ENCODE data around the gene TXNRD2. TPM values are rescaled to one million over a fixed set of nuclear protein-coding genes. Genes with fewer than 3 reads are reported as not detected.

Gene TXNRD2
- total and polyA plus RNA-seq, 7 donors: 13.7 to 35.1 (median 21.1) TPM

GRCh38 chr22:19916941-19917340 is 24.7 kb downstream of the TXNRD2 start:
- H3K36me3 ChIP-seq (ENCODE audit: insufficient read depth in 1 of 2, low read depth in 1 of 2): peaks cover 0 to 69% of the 10 kb centered on the region in 2 donors
- intact Hi-C loops (cut with DNase I): no loop called here
- 87 to 91% (median 90%) methylated on average over 7 of the region's 7 CpGs for WGBS, 3 donors
- H3K4me1 ChIP-seq: no peaks in the 10 kb centered on the region
- H3K9me3 ChIP-seq: no peaks in the 10 kb centered on the region
- no peak overlapping the region for H3K4me3 ChIP-seq
- H3K27me3 ChIP-seq (ENCODE audit: insufficient read depth in 3 of 3, low read length in 2 of 3): no peaks in the 10 kb centered on the region
- no peak for ATAC-seq
- TF ChIP-seq CTCF (IDR thresholded peaks at IDR 0.05): no peak
- H3K27ac ChIP-seq: no peak overlapping the region
- no peak for DNase-seq

GRCh38 chr22:19916006-19916405 is 25.6 kb downstream of the TXNRD2 start:
- no peaks in the 10 kb centered on the region for H3K27me3 ChIP-seq (ENCODE audit: insufficient read depth in 3 of 3, low read length in 2 of 3)
- peak in 1 of 2 donors; percentile 62 for DNase-seq
- TF ChIP-seq CTCF (IDR thresholded peaks at IDR 0.05): no peak
- H3K36me3 ChIP-seq (ENCODE audit: insufficient read depth in 1 of 2, low read depth in 1 of 2): peaks cover 0 to 75% of the 10 kb centered on the region in 2 donors
- H3K4me3 ChIP-seq: no peak overlapping the region
- 77 to 91% (median 80%) methylated on average over 8 to 9 of the region's 9 CpGs for WGBS, 3 donors
- peak; percentile 54 to 84 (median 80) for ATAC-seq
- no peak overlapping the region for H3K27ac ChIP-seq
- no peaks in the 10 kb centered on the region for H3K4me1 ChIP-seq
- intact Hi-C loops (cut with DNase I): no loop called here
- H3K9me3 ChIP-seq: no peaks in the 10 kb centered on the region

GRCh38 chr22:19915287-19915954 is 26.2 kb downstream of the TXNRD2 start:
- no peak for TF ChIP-seq CTCF (IDR thresholded peaks at IDR 0.05)
- Histone ChIP-seq H3K4me3 (no peak overlapping the region), H3K9me3 (no peaks in the 10 kb centered on the region), H3K36me3 (ENCODE audit: insufficient read depth in 1 of 2, low read depth in 1 of 2) (peaks cover 0 to 79% of the 10 kb centered on the region in 2 donors), H3K27me3 (ENCODE audit: insufficient read depth in 3 of 3, low read length in 2 of 3) (no peaks in the 10 kb centered on the region), H3K27ac (no peak overlapping the region), H3K4me1 (no peaks in the 10 kb centered on the region)
- 86 to 90% (median 87%) methylated on average over 13 of the region's 13 CpGs for WGBS, 3 donors
- intact Hi-C loops (cut with DNase I): no loop called here
- ATAC-seq (no peak), DNase-seq (no peak)

- 91 to 97% (median 95%) methylated on average over 9 of the region's 9 CpGs for WGBS, 3 donors
- DNase-seq: no peak
- no peaks in the 10 kb centered on the region for H3K9me3 ChIP-seq
- H3K4me3 ChIP-seq: no peak overlapping the region
- TF ChIP-seq CTCF (IDR thresholded peaks at IDR 0.05): no peak
- no peaks in the 10 kb centered on the region for H3K4me1 ChIP-seq
- no peaks in the 10 kb centered on the region for H3K27me3 ChIP-seq (ENCODE audit: insufficient read depth in 3 of 3, low read length in 2 of 3)
- H3K27ac ChIP-seq: no peak overlapping the region
- peaks cover 0 to 81% of the 10 kb centered on the region in 2 donors for H3K36me3 ChIP-seq (ENCODE audit: insufficient read depth in 1 of 2, low read depth in 1 of 2)
- ATAC-seq: no peak
- intact Hi-C loops (cut with DNase I): no loop called here
These were observed 27.2 kb downstream of the TXNRD2 start for GRCh38 chr22:19914201-19914943.
